HG02840 (cell line): Measurements from ENCODE around the gene LHX6.
A peak's percentile ranks its signal among the peaks of the same experiment; 100 is the strongest.

ENCODE experiments used
- ATAC-seq: cut with Tn5 transposase; IDR thresholded peaks from one replicate; pipeline ENCODE4 v1.9.1; 2021; ENCODE audit warnings: mild to moderate bottlenecking, moderate library complexity, moderate number of reproducible peaks; ENCODE audit not compliant: unreplicated experiment, low FRiP score

Gene LHX6

GRCh38 chr9:122228568-122229484, at the start of gene LHX6:
TSS of gene LHX6 (minus strand) at chr9:122228957. CDS start at chr9:122228740, 217 bp downstream.
- no peak for ATAC-seq

GRCh38 chr9:122277285-122277897, 48.6 kb upstream of the LHX6 start:
- ATAC-seq = no peak

- no peak for ATAC-seq
Measured at GRCh38 chr9:122276096-122276495, 47.3 kb upstream of the LHX6 start.

- ATAC-seq = no peak
Measured at GRCh38 chr9:122274055-122274454, 45.3 kb upstream of the LHX6 start.

GRCh38 chr9:122268041-122268814, 39.5 kb upstream of the LHX6 start:
- no peak for ATAC-seq

GRCh38 chr9:122265149-122265915, 36.6 kb upstream of the LHX6 start:
- peak; percentile 14 for ATAC-seq

- ATAC-seq = peak; percentile 83
Measured at GRCh38 chr9:122264360-122265148, 35.8 kb upstream of the LHX6 start, which contains the start of the genes MRRF and RBM18. TSS of gene MRRF (plus strand) at chr9:122264882. CDS start at chr9:122270892, 6,010 bp downstream. TSS of gene RBM18 (minus strand) at chr9:122264840. CDS start at chr9:122261492, 3,348 bp downstream.

GRCh38 chr9:122263699-122264349, 35.1 kb upstream of the LHX6 start:
- no peak for ATAC-seq

- no peak for ATAC-seq
Measured at GRCh38 chr9:122262073-122262472, 33.3 kb upstream of the LHX6 start.

GRCh38 chr9:122261469-122261881, 32.7 kb upstream of the LHX6 start:
- no peak for ATAC-seq

- ATAC-seq = no peak
Measured at GRCh38 chr9:122258886-122259415, 30.2 kb upstream of the LHX6 start.

GRCh38 chr9:122256206-122256605, 27.4 kb upstream of the LHX6 start:
- no peak for ATAC-seq

- no peak for ATAC-seq
Measured at GRCh38 chr9:122254761-122255160, 26.0 kb upstream of the LHX6 start.

- no peak for ATAC-seq
Measured at GRCh38 chr9:122252796-122253195, 24.0 kb upstream of the LHX6 start.

- no peak for ATAC-seq
Measured at GRCh38 chr9:122251351-122251750, 22.6 kb upstream of the LHX6 start.

- no peak for ATAC-seq
Measured at GRCh38 chr9:122248448-122248865, 19.7 kb upstream of the LHX6 start.

GRCh38 chr9:122246666-122247065, 17.9 kb upstream of the LHX6 start:
- ATAC-seq = no peak

GRCh38 chr9:122244349-122244748, 15.6 kb upstream of the LHX6 start:
- no peak for ATAC-seq
